Kidney capillary endothelial cell (primary cell): ENCODE results near the gene GRIN2C.
"Not testable (repeated sequence)": the region's sequence is repeated elsewhere in the genome, so short reads cannot be mapped to it uniquely, and the experiment has no call there.

Source experiments
- DNase-seq: peaks from one replicate; pipeline ENCODE4 v3.0.0-alpha.2; 2018; ENCODE audit warnings: low spot score

The GRIN2C gene

DNA sequence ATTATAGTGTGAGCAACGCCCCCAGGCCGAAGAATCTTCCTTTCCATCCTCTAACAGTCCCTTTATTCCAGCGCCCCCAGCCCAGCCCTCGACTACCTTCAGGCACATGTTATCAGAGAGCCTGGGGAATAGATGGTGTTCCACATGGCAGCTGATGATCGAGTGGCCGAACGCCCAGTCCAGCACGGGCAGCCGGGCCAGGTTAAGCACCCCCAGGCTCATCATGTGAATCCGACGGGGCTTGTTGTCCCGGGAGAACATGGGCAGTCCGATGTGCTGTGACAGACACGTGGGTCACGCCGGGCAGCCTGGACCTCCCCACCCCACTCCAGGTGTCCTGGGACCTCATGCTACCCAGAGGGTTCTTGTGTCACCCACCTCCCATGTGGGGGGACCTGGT, 19.6 kb upstream of the GRIN2C start:
- no peak for DNase-seq

- DNase-seq: no peak
Observed at GRCh38 chr17:74878658-74879057, 19.0 kb upstream of the GRIN2C start.

DNA sequence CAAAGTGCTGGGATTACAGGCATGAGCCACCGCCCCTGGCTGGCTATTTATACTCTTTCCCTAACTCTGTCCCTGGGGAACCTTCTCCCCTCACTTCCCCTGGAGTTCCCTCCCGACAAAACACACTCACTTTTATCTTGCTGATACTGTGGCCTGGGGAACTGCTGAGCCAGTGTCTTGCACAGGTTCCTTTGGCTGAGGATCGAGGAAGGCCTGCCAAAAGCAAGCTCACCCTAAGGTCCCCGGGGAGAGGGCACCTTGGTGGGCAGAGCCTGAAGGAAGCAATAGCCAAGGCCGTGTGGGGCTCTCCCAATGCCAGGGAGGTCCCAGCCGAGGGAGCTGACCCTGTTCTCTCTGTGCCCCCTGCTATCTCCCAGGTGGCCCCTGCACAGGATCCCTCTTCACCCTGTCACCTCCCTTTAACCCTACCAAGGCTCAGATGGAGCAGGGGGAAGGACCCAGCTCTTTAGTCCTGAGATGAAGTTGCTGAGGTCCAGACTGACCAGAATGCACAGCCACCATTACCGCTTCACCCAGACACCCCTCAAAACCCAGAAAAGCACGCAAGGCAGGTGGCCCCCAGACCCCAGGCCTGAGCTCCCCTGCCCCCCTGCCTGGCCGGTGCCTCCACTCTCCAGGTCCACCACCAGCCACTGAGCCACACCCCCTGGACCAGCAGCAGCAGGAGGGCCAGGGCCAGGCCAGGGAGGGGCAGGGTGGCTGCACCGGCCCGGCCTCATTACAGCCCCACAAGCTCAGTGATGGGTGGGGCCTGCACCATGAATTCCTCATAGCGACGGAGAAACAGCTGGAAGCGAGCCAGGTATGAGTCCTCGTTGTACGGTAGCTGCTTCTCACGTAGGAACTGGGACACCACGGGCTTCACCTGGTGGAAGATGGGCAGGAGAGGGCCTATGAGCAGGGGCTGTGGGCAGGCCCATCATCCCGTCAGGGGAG, 18.2 kb upstream of the GRIN2C start:
- DNase-seq: no peak

- no peak for DNase-seq
Observed at GRCh38 chr17:74875977-74876593, 16.4 kb upstream of the GRIN2C start.

DNA sequence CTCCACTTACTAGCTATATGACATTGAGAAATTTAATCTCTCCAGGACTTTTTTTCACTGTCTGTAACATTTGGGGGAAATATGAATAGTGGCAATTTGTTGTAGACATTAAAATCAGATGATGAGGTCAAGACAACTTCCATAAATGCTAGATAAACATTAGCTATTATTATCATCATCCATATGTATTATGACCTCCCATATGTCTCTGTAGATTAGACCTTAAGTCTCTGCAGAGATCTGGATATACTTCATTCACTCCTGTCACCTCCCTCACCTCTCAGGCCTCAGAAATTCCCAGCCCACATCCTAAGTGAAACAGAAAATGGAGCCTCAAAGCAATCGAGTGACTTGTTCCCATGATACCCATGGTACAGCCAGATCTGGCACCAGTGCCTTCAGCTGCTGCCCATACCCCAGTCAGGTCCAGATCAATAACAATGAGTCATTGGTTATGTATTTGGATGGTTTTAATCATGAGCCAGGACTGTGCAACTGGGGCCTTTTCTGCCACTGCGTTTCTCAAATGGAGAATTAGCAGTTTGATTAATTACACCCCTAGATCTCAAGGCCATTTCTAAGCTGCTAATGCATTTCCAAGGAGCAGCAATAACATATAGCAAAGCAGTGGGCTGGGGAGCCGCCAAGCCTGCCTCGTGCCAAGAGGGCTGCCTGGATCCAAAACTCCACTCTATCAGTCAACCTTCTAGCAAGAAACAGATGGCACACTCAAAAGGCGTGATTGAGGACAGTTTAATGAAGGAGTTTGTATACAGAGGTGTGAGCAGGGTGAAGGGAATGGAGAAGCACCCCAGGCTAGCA, 15.7 kb upstream of the GRIN2C start:
- DNase-seq: no peak

GRCh38 chr17:74874615-74875037, 14.9 kb upstream of the GRIN2C start:
- no peak for DNase-seq

DNA sequence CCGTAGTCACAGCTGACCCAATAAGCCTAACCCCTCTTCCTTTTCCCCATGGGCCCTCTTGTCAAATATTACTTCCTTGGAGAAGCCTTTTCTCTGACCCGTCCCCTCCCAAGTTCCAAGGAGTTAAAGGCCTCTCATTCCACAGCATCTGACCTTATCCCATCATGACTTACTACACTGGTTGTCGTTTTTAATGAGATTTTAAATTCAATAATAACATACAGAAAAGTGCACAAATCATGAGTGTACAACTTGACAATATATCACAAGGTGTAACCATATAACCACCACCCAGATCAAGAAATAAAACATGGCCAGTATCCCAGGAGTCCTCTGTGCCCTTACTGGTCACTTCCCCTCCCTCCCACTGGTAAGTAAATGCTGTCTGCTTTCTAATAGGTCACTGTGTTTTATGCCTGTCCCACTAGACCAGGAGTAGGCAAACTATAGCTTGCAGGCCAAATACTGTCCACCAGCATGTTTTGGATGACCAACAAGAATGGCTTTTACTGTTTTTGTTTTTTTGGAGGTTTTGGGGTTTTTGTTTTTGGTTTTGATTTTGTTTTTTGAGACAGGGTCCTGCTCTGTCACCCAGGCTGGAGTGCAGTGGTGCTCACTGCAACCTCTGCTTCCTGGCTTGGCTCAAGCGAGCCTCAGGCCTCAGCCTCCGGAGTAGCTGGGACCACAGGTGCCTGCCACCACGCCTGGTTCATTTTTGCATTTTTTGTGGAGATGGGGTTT, 14.4 kb upstream of the GRIN2C start:
- DNase-seq: no peak

GRCh38 chr17:74873037-74873873, 13.6 kb upstream of the GRIN2C start:
- DNase-seq: peak; percentile 100

DNA sequence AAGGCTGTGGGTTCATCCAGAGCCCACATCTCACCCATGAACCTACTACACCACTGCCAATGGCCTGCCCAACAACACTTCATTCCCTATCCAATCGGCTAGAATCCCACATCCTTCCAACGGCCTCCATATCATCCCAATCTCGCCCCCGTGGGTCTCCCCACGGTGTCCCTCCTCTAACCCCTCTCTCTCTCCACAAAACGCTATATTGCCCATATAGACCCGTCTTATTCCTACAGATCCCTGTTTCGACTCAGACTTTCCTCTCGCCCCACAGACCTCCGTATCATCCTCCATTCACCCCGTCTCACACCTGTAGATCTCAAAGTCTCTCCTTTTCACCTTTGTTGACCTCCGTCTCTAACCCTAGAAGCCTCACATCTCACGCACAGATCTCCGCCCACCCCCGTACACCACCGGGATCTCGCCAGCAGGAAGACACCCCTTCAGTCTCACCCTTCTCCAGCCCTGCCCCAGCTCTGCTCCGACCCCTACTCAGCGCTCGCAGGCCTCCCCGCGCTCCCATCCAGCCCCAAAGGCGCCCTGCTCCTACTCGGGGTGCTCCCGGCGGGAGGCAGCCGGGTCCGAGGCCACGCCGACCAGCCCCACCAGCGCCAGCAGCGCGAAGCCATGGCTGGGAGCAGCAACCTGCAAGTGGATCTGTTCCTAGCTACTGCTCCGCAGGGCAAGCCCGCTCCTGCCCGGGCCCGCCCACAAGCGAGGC, 12.8 kb upstream of the GRIN2C start, which contains the start of gene FDXR:
FDXR (minus strand) TSS at position 682 of the 724 bp plus-strand sequence; CDS start at position 632, 50 bp downstream.
- DNase-seq: no peak

DNA sequence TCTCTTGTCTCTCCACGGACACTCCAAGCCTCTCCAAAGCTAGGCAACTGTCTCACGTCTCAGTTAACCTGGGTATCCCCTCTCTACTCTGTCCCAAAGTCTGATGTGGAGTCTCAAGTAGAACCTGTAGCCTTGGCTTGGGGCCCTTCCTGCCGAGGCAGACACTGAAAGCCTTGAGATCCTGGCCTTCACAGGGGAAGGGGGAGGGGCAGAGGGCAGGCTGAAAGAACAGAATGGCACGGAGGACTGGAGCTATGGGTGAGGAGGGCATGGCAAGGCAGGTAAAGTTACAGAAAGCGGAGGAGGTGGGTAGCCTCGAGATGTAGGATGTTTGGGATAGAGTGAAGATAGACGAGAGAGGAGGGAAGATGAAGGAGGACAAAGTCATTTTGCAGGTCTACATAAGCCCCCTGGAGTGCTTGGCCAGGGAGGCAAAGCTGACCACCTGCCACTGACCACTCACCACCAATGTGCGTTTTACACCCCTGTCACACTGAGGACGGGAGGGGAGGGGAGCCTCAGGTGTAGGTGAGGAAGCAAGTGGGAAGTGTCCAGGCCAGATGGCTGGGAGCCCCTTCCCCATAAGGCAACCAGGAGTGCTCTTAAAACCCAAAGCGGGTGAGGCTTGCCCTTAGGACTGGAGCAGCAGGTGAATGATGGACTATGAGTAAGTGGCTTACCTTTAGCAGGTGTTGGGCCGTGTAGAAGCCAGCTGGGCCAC, 11.8 kb upstream of the GRIN2C start:
- DNase-seq: no peak

GRCh38 chr17:74870512-74870911, 10.8 kb upstream of the GRIN2C start:
- DNase-seq: no peak

- not testable (repeated sequence) for DNase-seq
Observed at GRCh38 chr17:74870028-74870427, 10.3 kb upstream of the GRIN2C start.

GRCh38 chr17:74868908-74869255, 9.2 kb upstream of the GRIN2C start:
- no peak for DNase-seq

GRCh38 chr17:74868251-74868907, 8.7 kb upstream of the GRIN2C start:
- no peak for DNase-seq

DNA sequence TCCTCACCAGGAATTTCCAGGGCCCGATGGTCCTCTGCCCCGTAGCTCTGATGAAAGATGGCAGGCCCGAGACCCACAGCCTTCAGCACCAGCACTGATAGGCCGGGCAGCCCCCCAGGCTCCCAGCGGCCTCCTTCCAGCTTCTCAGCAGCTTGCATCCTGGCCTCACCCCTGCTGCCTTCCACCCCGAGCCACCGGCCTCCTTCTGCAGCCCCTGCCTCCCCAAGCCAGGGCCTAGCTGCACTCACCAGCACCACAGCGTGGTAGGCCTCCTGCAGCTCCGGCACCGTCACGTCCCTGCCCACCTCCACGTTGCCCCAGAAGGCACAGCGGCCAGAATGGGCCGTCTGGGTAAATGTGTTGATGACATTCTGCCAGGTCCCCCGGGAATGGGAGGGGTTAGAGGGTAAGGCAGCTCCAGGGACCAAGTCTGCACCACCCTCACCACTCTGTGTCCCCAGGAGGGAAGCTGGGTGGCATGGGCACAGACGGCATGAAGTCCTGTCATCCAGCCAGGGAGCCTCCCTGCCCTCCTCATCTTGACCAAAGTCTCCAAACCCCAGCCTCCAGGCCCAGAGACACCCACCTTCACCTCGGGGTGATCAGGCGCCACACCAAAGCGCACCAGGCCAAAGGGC, 6.6 kb upstream of the GRIN2C start:
- DNase-seq: no peak

DNA sequence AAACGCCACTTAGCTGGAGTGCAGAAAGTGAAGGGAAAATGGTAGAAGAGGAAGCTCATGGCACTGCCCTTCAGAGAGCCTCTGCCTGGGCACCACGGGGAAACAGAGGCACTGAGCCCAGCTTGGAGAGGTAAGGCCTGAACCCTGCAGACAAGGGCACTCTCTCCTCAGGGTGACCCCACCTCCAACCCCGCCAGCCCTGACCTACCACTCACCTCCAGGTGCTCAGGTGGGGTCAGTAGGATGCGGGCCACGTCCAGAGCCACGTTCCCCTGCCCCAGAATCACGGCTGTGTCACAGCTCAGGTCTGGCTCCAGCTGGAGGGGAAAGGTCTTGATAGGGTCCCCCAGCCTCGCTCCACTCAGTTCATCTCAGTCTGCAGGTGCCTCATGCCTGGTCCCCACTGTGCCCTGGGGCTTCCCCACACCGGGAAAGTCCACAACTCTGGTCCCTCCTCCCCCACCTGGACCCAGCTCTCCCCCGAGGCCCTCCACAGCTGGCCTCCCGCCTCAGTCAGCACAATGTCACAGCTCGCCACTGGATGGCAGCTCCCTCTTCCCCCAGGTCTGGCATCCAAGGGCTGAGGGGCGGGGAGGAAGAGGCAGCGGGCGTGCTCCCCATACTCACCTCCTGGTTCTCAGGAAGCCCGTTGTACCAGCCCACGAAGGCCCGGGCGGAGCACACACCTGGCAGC, 6.0 kb upstream of the GRIN2C start:
- DNase-seq: no peak

DNA sequence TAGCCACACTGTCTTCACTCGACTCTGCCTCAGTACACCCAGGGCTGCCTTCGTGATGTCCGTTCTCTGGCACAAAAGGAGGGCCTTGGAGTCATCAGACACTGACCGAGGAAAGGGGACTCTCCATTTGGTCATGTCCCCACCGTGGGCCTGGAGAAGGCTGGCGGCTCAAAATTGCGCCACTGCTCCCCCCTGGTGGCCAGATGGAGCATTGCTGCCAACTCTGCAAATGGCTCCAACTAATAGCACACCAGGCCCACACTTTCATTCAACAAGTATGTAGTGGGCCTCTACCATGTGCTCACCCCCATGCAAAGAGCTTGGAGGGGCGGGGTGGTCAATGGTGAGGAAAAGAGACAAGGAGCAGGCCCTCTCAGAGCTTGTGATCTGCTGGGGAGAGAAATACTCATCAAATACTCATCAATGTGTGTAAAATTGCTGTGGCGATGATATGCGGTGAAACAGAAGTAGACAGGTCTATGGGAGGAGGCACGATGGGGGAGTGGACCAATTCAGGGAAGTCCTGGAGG, 5.2 kb upstream of the GRIN2C start:
- peak; percentile 58 for DNase-seq
